NOMO-1 (cell line): ENCODE results near the gene LCN6.

Source experiments
- DNase-seq, 2 experiments: peaks; one replicate each; lab custom pipeline; 2025; ENCODE audit not compliant: unreplicated experiment in 2 of 2; lab: John Stamatoyannopoulos, UW

The LCN6 gene

DNA sequence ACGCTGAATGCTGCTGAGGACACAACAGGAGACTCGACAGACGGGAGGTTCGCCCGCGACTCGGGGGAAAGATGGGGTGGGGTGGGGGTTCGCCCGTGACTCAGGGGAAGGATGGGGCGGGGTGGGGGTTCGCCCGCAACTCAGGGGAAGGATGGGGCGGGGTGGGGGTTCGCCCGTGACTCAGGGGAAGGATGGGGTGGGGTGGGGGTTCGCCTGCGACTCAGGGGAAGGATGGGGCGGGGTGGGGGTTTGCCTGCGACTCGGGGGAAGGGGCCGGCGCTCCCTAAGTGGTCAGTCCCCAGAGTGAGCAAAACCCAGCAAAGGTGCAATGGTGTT lies 2.2 kb downstream of the LCN6 start:
- DNase-seq: no peak

DNA sequence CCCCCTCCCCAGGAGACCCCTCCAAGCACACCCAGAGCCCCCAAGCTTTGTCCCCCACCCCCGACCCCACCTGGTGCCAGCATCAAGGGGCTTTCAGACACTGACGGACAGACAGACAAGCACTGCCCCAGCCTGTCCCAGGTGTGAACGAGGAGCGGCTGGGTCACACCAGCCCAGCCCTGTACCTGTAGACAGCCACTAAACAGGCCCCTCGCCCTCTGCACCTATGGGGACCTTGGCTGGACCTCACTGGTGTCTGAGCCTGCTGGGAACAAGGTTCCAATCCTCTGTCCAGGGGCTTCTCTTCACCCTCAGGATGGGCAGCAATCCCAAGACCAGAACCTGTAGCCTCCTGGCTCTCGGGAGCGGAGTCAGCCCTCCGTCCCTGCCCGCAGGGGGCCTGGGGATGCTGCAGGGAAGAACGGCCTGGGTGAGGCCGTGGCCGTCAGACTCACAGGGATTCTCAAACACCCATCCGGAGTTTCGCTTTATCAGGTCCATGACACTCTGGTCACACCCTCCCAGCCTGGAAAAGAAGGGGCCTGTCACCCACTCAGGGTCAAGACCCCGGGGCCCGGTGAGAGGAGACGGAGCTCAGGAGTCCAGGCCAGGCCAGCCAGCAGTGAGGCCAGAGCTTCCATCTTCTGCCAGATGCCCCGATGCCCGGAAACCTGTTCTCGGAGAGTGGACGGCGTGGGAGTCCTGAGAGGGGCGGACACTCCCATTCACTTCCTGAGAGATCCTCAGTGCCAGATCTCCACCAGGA lies 2.8 kb downstream of the LCN6 start:
- DNase-seq: no peak

DNA sequence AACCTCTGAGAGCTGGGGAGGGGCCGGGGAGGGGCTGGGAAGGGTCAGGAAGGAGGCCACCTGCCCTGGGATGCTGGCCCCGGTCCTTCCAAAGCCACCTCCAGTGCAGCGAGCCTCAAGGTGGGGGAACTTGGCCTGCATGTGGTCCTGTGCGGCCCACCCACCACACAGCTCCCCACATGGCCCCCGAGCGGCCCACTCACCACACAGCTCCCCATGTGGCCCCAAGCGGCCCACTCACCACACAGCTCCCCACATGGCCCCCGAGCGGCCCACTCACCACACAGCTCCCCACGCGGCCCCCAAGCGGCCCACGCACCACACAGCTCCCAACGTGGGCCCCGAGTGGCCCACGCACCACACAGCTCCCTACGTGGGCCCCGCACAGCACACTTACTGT lies 3.6 kb downstream of the LCN6 start:
- DNase-seq: no peak

DNA sequence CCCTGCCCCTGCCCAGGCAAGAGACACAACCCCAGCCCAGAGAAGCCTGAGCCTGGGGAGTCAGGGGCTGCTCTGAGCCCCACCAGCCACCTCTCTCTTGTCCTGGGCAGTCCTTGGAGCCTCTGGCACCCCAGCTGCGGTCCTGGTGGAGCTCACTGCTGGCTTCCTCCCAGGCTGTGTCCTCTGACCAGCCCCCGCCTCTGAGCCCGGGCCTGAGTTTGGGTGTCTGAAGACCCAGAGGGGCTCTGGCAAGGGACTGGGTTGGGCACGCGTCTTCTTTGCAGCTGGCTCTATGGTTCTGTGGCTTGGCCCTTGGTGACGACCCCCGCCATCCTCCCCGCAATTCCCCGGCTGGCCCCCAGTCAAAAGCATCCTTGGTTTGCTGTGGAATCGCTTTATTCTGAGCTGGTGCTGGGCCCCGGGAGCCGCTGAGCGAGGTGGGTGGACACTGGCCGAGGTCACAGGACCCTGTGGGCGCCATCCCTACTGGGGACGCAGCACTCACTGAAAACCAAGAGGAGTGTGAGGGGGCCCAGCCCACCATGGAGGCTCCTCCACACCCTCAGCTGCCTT lies 4.6 kb downstream of the LCN6 start:
- DNase-seq: no peak

DNA sequence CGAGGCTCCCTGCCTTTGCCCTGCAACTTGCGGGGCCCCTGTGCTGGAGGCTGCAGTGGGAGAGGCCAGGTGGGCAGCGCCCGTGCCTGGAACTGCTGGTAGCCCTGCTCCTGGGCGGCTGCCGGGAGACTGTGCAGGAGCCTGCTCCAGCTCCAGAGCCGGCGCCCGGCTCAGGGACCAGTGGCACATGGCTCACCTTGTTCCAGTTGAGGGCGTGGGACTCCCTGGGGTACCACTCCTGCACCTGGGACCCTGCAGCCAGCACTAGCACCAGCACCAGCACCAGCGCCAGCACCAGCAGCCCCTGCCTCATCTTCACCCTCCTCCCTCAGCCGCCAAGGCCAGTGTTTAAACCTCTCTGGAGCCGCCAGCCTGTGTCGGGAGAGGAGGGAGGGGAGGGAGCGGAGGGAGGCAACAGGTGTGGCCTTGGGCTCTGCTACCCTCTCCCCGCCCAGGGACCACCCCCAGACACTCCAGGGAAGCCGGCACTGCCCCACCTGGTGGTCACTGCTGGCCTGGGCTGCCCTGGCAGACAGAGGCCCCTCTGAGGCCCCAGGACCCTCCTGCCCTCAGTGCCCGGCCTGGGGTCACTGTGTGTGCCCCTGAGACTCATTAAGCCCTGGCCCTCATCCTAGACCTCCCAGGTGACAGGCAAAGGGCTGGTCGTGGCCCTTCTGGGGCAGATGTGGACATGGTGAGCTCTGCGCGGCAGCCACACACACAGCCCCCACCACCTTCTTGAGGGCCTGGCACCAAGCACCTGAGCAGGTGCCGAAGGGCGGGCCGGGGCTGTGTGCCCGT lies 5.5 kb downstream of the LCN6 start, which contains the start of gene LCN10:
Gene LCN10 (minus strand): TSS at position 350 of the 801 bp plus-strand sequence. CDS start 37 bp downstream, at position 313.
- DNase-seq: no peak

DNA sequence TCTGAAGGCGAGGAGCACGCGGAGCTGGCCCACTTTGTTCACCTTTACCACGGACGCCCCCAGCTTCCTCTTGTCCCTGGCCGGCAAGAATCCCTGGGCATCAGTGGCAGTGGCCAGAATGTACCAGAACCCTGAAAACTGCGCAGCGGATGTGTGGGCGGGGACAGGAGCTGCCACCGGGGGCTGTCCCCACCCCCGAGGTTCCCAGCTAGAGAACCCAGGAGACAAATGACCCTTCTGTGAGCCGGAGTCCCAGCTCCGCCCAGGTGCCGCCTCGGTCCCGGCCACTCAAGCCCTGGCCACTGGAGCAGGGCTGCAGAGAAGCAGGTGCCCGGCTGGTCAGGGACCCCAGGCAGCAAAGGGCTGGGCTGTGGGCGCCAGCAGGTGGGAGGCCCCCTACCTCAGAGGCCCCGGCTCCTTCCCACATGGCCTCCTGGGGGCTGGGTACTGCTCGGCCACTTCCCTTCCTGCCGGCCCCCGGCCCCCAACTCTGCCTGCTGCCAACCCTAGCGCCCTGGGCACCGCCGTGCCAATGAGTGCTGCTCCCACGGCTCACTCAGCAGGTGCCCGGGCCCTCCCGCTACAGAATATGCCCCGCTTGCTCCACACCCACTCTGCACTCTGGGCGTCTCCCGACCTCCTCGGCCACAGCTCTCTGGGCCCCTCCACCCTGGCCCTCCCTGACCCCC lies 6.3 kb downstream of the LCN6 start:
- DNase-seq: no peak

DNA sequence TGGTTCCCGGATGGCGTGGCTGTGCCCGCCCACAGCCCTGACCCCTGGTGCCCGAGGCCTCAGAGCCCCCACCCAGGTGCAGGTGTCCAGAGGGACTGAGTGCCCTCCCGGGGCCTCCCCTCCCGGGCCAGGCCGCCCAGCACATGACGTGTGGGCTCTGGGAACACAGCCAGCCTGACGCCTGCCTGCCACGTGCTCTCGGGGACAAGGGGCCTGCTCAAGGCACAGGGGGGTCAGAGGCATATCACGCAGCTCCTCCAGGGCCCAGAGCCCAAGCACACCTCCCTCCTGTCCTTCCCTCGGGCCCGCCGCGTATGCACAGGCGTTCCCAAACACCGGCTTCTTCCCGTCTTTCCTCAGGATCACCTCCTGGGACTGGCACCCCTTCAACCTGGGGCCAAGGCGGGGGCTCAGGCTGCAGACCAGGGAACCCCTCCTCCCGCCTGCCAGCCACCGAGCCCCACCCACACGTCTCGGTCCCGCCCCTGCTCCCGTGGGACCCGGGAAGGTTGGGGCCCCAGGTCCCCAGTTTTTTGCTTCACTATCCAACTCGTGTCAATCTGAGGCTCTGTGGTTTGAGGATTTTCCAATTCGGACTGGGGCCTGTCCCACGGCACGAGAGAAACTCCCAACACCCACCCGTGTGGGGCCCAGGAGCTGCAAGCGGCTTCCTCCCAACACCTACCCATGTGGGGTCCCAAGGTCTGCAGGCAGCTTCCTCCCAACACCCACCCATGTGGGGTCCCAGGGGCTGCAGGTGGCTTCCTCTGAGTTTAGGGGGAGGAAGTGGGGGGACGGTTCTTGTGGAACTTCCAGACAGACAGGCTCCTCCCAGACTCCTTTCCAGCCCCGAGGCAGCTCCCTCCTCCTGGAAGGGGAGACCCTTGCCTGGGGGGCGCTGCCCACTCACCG lies 7.1 kb downstream of the LCN6 start:
- no peak for DNase-seq

DNA sequence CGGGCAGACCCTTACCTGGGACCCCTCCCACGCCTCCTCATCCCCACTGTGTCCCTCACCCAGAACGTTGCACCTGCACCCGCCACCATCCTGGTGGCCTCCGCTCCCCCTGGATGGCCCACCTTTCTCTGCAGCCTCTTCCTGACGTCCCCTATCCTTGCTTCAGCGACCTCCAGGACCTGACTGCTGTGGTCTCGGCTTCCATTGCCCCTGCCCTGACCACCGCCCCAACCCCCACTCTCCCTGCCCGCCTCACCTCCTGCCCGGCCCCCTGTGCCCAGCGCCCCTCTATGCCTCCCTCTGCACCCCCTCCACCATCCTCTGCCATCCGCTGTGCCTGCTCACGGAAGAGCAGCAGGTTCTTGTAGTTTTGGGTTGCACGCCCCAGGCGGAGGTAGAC lies 7.8 kb downstream of the LCN6 start:
- no peak for DNase-seq

DNA sequence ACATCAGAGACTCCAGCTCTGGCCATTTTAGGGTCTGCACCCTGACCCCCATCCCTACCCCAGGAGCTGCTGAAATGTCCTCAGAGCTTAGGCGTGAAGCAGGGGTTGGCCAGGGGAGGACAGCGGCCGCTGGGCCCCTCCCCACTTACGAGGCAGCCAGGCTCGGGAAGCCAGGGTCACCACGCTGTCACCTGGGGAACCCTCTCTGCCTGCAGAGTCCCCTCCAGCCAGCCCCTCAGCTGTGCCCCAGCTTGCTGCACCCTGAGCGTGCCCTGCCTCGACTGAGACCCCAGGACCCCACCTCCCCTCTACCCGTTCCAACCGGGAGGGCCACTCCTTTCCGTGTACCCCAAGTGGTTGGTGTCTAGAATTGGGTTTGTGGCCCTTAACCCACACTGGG lies 8.3 kb downstream of the LCN6 start:
- DNase-seq: no peak

DNA sequence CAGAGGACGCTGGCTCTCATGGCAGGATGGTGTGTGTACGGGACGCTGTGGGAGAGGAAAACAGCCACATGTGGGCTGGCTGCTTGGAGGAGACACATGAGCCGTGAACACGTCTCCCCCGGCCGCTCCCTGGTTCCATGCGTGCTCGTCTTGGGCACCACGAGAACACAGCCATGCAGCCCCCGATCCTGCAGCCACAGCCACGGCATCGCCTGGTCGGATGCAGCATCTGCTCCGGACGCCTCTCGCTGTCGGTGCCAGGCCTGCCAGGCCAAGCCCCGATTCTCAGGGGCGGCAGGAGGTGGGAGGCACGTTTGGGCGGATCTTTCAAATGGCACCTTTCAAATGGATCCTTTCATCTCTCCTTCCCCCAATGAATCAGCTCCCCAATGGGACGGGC lies 8.8 kb downstream of the LCN6 start:
- DNase-seq: no peak

DNA sequence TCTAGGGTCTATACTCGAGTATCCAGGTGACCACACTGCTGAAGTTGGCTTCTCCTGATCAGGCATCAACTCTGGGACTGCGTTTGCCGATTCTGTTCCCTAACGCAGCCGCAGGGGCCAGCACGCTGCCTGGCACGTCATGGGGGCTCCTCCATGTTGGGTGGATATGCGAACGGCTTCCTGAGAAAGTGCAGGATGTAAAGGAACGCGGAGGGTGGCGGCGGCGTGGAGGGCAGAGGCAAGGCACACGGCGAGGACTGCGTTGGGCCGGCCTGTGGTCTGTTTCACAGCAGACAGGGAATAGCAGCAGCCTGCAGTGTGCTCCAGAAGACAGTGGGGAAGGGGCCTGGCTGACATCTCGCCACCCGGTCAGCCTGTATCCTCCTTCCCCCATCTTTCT lies 9.4 kb downstream of the LCN6 start:
- DNase-seq: no peak

DNA sequence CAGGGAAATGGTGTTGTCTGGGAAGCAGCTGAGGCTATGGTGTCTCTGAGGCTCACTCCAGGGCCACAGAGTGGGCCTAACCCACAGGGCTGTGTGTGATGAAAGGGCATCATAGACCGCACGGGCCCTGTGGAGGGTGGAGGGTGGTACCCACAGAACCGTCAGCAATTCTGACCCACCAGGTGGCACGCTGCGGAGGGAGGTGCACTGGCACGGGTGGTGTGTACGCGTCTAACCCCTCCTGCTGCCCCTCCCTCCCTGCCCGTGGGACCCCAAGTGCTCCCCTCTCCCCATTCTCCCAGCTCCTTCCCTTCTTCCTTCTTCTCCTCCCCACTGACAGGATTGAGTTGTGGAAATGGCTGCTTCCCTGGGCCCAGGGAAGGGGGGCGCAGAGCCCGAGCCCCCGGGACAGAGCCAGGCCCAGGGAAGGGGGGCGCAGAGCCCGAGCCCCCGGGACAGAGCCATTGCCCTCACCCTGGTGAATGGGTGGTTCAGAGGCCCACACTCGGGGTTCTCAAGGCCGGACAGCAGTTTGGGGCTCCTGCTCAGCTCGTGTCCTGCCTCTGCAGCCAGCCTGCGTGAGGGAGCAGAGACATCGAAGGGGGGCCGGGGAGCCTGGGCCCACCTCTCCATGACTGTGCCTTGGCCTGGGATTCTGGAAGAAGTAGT lies 12.4 kb downstream of the LCN6 start:
- no peak for DNase-seq

DNA sequence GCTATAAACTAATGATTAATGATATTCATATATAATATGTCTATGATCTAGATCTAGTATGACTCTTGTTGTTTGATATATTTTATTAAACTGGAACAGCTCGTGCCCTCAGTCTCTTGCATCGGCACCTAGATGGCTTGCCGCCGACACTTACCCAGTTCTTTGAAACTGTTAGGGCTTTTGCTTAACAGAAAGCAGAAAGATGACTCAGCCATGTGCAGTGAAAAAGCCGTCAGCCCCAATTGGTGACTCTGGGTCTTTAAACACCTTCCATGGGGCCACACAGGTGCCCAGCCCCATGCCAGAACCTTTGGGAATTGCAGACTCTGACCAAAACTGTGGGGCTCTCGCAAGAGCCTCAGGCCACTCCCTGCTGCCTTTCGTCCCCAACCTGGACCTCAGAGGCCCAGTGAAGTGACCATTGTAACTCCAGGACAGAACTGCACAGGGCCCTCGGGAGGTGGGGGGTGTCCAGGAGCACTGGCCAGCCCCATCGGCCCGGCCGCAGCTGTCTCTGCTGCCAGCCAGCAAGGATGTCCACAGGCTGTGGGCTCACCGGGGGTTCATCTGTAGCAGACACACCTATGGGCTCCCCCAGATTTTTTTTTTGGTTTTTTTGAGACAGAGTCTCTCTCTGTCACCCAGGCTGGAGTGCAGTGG lies 13.4 kb downstream of the LCN6 start:
- DNase-seq: no peak

DNA sequence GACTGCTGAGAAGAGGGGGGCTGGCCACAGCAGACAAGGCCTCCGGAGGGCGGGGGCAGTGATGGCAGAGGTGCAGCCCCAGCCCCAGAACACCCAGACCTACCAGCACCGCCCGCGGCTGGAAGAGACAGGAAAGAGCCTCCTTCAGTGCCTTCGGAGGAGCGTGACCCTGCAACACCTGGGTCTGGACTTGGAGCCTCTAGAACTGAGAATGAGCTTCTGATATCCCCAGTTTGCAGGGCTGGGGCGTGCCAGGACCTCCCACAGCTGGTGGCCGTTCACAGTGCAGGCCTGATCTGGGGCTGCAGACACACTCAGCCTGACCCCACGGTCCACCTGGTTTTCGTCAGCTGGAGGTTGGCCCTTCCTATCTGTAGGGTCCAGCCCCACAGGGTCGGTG lies 14.7 kb downstream of the LCN6 start:
- DNase-seq: no peak

DNA sequence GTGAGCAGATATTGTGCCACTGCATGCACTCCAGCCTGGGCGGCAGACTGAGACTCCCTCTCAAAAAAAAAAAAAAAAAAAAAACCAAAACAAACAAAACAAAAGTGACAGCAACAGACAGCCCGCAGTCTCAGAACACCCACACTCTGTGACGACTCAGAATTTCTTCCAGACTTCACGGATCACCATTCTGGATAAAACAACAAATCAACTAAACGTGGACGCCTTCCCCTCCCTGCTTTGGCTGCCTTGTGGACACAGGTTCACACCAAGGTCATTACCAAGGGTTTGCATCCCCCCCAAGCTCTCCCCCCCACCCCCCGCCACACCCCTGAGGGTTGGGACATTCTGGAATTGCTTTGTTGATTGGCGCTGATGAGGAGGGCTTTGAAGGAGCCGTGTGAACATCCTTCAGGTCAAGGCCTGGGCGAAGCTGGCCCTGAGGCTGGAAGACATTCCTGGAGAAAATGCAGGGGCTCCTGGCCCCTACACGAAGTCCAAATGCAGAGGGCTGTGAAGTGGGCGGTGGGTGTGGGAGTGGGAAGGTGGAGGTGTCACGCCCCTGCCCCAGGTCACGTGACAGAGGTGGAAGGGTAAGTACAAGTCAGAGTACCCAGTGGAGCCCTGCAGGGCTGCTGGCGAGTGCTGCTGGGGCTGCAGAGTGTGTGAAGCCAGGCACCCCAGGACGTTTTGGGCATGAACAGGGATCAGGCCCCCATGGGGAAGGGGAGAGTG lies 15.7 kb downstream of the LCN6 start:
- no peak for DNase-seq

DNA sequence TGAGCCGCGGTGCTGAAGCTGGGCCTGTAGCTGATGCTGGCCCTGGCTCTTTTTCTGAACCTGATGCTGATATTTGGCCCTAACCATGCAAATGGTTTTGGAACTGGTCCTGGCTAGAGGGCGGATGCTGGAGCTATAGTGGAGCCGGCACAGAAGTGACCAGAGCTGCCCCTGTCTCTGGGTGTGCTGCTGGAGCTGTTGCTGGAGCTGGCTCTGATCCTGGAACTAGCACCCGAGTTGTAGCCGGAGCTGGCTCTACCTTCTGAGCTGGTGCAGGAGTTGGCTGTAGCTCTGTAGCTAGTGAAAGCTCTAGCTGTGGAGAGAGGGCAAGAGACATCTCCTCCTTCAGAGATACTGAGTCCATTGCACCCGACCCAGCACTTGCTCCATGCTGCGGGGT lies 18.4 kb downstream of the LCN6 start:
- no peak for DNase-seq

DNA sequence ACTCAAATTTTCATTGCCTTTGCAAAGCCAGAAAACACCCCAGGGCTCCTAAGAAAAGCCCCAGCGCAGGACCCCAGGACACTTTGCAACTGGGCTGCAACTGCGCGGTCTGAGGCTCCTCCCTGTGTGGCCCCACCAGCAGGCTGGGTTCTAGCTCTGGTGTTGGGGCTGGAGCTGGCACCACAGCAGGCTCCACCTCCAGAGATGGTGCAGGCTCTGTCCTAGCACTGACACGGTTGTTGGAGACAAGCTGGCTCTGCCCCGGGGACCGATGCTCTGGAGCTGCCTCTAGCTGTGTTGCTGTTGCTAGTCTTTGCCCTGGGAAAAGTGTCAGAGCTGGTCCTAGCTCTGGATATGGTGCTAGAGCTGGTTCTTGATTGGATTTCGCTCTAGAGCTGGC lies 19.2 kb downstream of the LCN6 start:
- peak; percentile 24 to 67 for DNase-seq

DNA sequence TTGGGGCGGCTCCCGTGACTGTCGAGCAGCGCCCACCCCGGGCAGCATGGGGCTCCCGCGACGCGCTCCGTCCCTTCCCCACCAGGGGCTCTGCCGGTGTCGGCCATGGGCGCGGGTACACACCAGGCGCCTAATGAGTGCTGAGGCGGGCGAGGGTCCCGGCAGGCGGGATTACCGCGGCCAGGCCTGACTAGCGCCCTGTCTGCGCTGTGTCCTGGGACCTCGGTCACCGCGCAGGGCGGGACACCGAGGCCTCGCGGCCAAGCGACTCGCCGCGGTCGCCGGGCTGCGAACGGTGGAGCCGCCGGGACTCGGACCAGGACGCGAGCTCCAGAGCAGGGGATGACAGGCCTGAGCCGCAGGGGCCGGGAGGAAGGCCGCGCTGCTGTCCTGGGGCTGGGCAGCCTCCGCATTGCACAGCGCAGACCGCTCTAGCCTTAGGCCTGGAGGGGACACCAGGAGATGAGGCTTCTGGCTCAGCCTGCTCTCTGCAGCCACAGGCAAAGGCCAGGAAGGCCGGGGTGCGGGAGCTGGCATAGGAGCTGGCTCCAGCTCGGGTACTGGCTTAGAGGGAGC lies 19.7 kb downstream of the LCN6 start:
- peak in 1 of 2 experiments; percentile 67 for DNase-seq
